Suprapubic skin (tissue), 4 donors: ENCODE data around the gene ATP6AP2. TPM values are rescaled to one million over a fixed set of nuclear protein-coding genes. Genes with fewer than 3 reads are reported as not detected.

Experiments used
- DNase-seq, 2 donors: peaks; one replicate each; pipeline ENCODE4 v3.0.0-alpha.2; 2019; ENCODE audit warnings: low spot score in 2 of 2
- H3K27ac ChIP-seq: fragments of 200-600 bp; sonication (generic); one replicate; pipeline ENCODE4 v1.5.1; 2019
- H3K27me3 ChIP-seq: fragments of 200-600 bp; sonication (generic); one replicate; pipeline ENCODE4 v1.5.1; 2019
- H3K36me3 ChIP-seq: fragments of 200-600 bp; sonication (generic); one replicate; pipeline ENCODE4 v1.5.1; 2019
- H3K4me1 ChIP-seq: fragments of 200-600 bp; sonication (generic); one replicate; pipeline ENCODE4 v1.5.1; 2019
- H3K4me3 ChIP-seq: fragments of 200-600 bp; sonication (generic); one replicate; pipeline ENCODE4 v1.5.1; 2019; ENCODE audit warnings: mild to moderate bottlenecking
- H3K9me3 ChIP-seq: fragments of 200-600 bp; sonication (generic); one replicate; pipeline ENCODE4 v1.5.1; 2019
- EP300 ChIP-seq: sonication (generic); formaldehyde crosslinking; IDR thresholded peaks from one replicate; pipeline ENCODE4 v1.6.1; 2017; ENCODE audit warnings: antibody characterized with exemption
- POLR2A ChIP-seq, 2 donors: fragments of 450-650 bp; IDR thresholded peaks; one replicate each; pipeline ENCODE4 v1.6.1; 2017; ENCODE audit warnings: antibody characterized with exemption in 2 of 2, mild to moderate bottlenecking in 2 of 2, moderate library complexity in 2 of 2
- POLR2AphosphoS5 ChIP-seq, 3 donors: sonication (generic); formaldehyde crosslinking; IDR thresholded peaks; one replicate each; pipeline ENCODE4 v1.6.1; 2017; ENCODE audit warnings: antibody characterized with exemption in 3 of 3
- WGBS: methylation state at CpG from one replicate; pipeline ENCODE4 v1.1.5; 2018; 5-methylcytosine and 5-hydroxymethylcytosine counted together
- total RNA-seq, 4 donors: library from RNA; depleted of rRNA; stranded (reverse); fragments of >200 nt; gene quantifications; one replicate each; pipeline ENCODE4 v1.1.0, GENCODE V29; 2016
- TF ChIP-seq, protein P1 (sequence below), 2 donors: fragments of 200-600 bp in 1 of 2; fragments of 450-650 bp in 1 of 2; sonication (generic) in 1 of 2; IDR thresholded peaks; one replicate each; pipeline ENCODE4 v1.5.1; 2016 to 2019; ENCODE audit warnings: antibody characterized with exemption in 2 of 2, mild to moderate bottlenecking in 1 of 2, moderate library complexity in 1 of 2

The ATP6AP2 gene
- total RNA-seq, 4 donors from 2014 or later = 76.8 to 112 (median 99.0) TPM

DNA sequence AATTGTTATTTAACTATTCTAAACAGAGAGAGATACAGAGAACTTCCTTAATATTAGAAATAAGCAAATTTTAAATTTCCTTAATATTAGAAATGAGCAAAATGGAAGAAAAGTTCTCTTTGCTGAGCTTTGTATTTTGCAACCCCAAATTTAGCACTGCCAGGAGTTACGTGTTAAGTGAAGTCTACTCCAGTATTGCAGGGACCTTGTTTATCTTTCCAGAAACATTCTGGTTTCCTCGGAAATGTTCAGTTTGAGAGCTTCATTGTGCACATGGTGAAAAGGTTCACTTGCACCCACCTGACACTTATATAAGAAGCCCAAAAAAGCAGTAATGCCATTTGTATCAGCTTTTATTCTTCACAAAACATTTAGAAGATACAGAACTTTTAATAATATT lies 72.8 kb downstream of the ATP6AP2 start:
- 77% methylated on average over 2 of the region's 2 CpGs for WGBS
- Histone ChIP-seq H3K4me1 (no peaks in the 10 kb centered on the region), H3K27ac (no peak overlapping the region), H3K9me3 (no peaks in the 10 kb centered on the region), H3K36me3 (peaks cover 16% of the 10 kb centered on the region), H3K4me3 (no peak overlapping the region), H3K27me3 (no peaks in the 10 kb centered on the region)
- DNase-seq = no peak
- TF ChIP-seq EP300 (no peak), POLR2AphosphoS5 (IDR thresholded peaks at IDR 0.05) (no peak), POLR2A (IDR thresholded peaks at IDR 0.05) (no peak)
- TF ChIP-seq, protein P1, sequence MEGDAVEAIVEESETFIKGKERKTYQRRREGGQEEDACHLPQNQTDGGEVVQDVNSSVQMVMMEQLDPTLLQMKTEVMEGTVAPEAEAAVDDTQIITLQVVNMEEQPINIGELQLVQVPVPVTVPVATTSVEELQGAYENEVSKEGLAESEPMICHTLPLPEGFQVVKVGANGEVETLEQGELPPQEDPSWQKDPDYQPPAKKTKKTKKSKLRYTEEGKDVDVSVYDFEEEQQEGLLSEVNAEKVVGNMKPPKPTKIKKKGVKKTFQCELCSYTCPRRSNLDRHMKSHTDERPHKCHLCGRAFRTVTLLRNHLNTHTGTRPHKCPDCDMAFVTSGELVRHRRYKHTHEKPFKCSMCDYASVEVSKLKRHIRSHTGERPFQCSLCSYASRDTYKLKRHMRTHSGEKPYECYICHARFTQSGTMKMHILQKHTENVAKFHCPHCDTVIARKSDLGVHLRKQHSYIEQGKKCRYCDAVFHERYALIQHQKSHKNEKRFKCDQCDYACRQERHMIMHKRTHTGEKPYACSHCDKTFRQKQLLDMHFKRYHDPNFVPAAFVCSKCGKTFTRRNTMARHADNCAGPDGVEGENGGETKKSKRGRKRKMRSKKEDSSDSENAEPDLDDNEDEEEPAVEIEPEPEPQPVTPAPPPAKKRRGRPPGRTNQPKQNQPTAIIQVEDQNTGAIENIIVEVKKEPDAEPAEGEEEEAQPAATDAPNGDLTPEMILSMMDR (IDR thresholded peaks at IDR 0.05) = no peak

Other genes starting within 250 kb of the ATP6AP2 start
- gene MPC1L, start 42.5 kb downstream of the ATP6AP2 start, total RNA-seq = not detected
- gene CXorf38, start 66.6 kb downstream of the ATP6AP2 start, total RNA-seq = 10 to 100 TPM in 3 of 4 donors, 1 to 10 TPM in 1; 9.8 to 15.6 (median 12.1) TPM
- gene MED14, start 154.6 kb downstream of the ATP6AP2 start, total RNA-seq = 100 to 1,000 TPM in 1 of 4 donors, 10 to 100 TPM in 3; 33.1 to 102 (median 42.9) TPM